ENCODE measurements around the gene RLN2. TPM values are rescaled to one million over a fixed set of nuclear protein-coding genes. Genes with fewer than 3 reads are reported as not detected.

RLN2 gene
- total RNA-seq, 1 donor from 2014 or later = 0.77 TPM

- TF ChIP-seq CTCF (conservative IDR thresholded peaks at IDR 0.05) = peak; percentile 26
- DNase-seq (ENCODE audit: low read depth, low spot score) = no peak
- Mint-ChIP-seq H3K9me3 (no peaks in the 10 kb centered on the region), H3K4me1 (no peaks in the 10 kb centered on the region), H3K27ac (ENCODE audit: unreplicated experiment) (no peak overlapping the region), H3K36me3 (ENCODE audit: low read depth) (no peaks in the 10 kb centered on the region), H3K27me3 (ENCODE audit: low read depth) (no peaks in the 10 kb centered on the region), H3K4me3 (no peak overlapping the region)
Observed at GRCh38 chr9:5263351-5264218, 40.9 kb downstream of the RLN2 start.

Other genes with a start within 250 kb of the RLN2 start
- not detected in 2 replicates for gene INSL6, start 119.1 kb downstream of the RLN2 start, total RNA-seq
- not detected in 2 replicates for gene INSL4, start 73.3 kb downstream of the RLN2 start, total RNA-seq
- gene RLN1, start 35.2 kb upstream of the RLN2 start, total RNA-seq = 0.84 TPM in 1 of 2 replicates, not detected in the other
- gene PLGRKT, start 133.2 kb upstream of the RLN2 start, total RNA-seq = 24.2 and 24.6 TPM in 2 replicates
- not detected in 2 replicates for gene CD274, start 145.8 kb upstream of the RLN2 start, total RNA-seq
- gene PDCD1LG2, start 205.8 kb upstream of the RLN2 start, total RNA-seq = not detected in 2 replicates

All from neural crest cell (in vitro differentiated cells).